ENCODE measurements around the gene TAF11.
"Not testable (repeated sequence)": the region's sequence is repeated elsewhere in the genome, so short reads cannot be mapped to it uniquely, and the experiment has no call there.

Gene TAF11

GRCh38 chr6:34860776-34861175 lies 27.1 kb downstream of the TAF11 start:
- no peak for DNase-seq

GRCh38 chr6:34859951-34860350 lies 27.9 kb downstream of the TAF11 start:
- no peak for DNase-seq

- DNase-seq: no peak
Measured at GRCh38 chr6:34858681-34859080, 29.2 kb downstream of the TAF11 start.

- no peak for DNase-seq
Measured at GRCh38 chr6:34855463-34855862, 32.4 kb downstream of the TAF11 start.

- DNase-seq: no peak
Measured at GRCh38 chr6:34852406-34853085, 35.3 kb downstream of the TAF11 start.

GRCh38 chr6:34851361-34851760 lies 36.5 kb downstream of the TAF11 start:
- DNase-seq: no peak

GRCh38 chr6:34849066-34849465 lies 38.8 kb downstream of the TAF11 start:
- not testable (repeated sequence) for DNase-seq

GRCh38 chr6:34839666-34840352 lies 48.0 kb downstream of the TAF11 start:
- no peak for DNase-seq

- DNase-seq: no peak
Measured at GRCh38 chr6:34837528-34837927, 50.3 kb downstream of the TAF11 start.

GRCh38 chr6:34836451-34836850 lies 51.4 kb downstream of the TAF11 start:
- no peak for DNase-seq

- DNase-seq: no peak
Measured at GRCh38 chr6:34836008-34836407, 51.8 kb downstream of the TAF11 start.

- no peak for DNase-seq
Measured at GRCh38 chr6:34834789-34835518, 52.9 kb downstream of the TAF11 start.

- no peak for DNase-seq
Measured at GRCh38 chr6:34832942-34833341, 54.9 kb downstream of the TAF11 start.

GRCh38 chr6:34829137-34829536 lies 58.7 kb downstream of the TAF11 start:
- no peak for DNase-seq

Data from activated effector memory CD4-positive, alpha-beta T cell treated with anti-CD3 and anti-CD28 coated beads, Interleukin-2, amount 50 U/mL, for 16 hours (primary cell).